ENCODE results near the gene MAB21L4.

DNA sequence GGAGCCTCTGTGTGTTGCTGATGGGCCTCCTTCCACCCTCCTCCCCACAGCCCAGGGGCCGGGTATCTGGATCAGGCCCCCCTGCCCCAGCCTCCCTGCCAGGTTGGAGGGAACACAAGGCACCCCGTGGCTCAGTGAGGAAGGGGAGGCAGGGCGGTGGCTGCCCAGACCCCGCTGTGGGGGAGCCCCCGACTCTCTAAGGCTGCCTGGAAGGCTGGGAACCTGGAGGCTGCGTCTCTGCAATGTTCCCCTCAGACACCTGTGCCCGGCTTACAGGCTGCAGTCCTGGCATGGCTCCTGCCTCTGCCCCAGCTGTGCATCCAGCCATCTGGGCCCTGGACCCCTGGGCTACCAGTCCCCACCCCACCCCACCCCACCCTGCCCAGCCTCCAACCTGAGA lies 438 bp upstream of the MAB21L4 start:
- TF ChIP-seq, protein P1, sequence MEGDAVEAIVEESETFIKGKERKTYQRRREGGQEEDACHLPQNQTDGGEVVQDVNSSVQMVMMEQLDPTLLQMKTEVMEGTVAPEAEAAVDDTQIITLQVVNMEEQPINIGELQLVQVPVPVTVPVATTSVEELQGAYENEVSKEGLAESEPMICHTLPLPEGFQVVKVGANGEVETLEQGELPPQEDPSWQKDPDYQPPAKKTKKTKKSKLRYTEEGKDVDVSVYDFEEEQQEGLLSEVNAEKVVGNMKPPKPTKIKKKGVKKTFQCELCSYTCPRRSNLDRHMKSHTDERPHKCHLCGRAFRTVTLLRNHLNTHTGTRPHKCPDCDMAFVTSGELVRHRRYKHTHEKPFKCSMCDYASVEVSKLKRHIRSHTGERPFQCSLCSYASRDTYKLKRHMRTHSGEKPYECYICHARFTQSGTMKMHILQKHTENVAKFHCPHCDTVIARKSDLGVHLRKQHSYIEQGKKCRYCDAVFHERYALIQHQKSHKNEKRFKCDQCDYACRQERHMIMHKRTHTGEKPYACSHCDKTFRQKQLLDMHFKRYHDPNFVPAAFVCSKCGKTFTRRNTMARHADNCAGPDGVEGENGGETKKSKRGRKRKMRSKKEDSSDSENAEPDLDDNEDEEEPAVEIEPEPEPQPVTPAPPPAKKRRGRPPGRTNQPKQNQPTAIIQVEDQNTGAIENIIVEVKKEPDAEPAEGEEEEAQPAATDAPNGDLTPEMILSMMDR (IDR thresholded peaks at IDR 0.05; ENCODE audit: insufficient read depth, low read depth, low read length), result no peak
- no peak for TF ChIP-seq EZH2 (IDR thresholded peaks at IDR 0.05; ENCODE audit: insufficient read depth, low read length)
